Measurements from ENCODE around the gene INSM1.

Gene INSM1

GRCh38 chr20:20395903-20396568, 28.1 kb downstream of the INSM1 start:
- DNase-seq: no peak

GRCh38 chr20:20396794-20397193, 28.9 kb downstream of the INSM1 start:
- no peak for DNase-seq

- DNase-seq: no peak
Observed at GRCh38 chr20:20398123-20398522, 30.2 kb downstream of the INSM1 start.

- no peak for DNase-seq
Observed at GRCh38 chr20:20399531-20400500, 31.9 kb downstream of the INSM1 start.

- no peak for DNase-seq
Observed at GRCh38 chr20:20401991-20402390, 34.1 kb downstream of the INSM1 start.

GRCh38 chr20:20404633-20405032, 36.7 kb downstream of the INSM1 start:
- DNase-seq: no peak

- DNase-seq: no peak
Observed at GRCh38 chr20:20405623-20406022, 37.7 kb downstream of the INSM1 start.

- DNase-seq: no peak
Observed at GRCh38 chr20:20406306-20406705, 38.4 kb downstream of the INSM1 start.

- no peak for DNase-seq
Observed at GRCh38 chr20:20407891-20408805, 40.2 kb downstream of the INSM1 start.

GRCh38 chr20:20409331-20409730, 41.4 kb downstream of the INSM1 start:
- DNase-seq: no peak

GRCh38 chr20:20410678-20411077, 42.8 kb downstream of the INSM1 start:
- no peak for DNase-seq

GRCh38 chr20:20411402-20411801, 43.5 kb downstream of the INSM1 start:
- DNase-seq: no peak

- DNase-seq: no peak
Observed at GRCh38 chr20:20411836-20412235, 43.9 kb downstream of the INSM1 start.

- no peak for DNase-seq
Observed at GRCh38 chr20:20412750-20413149, 44.8 kb downstream of the INSM1 start.

GRCh38 chr20:20413810-20414281, 45.9 kb downstream of the INSM1 start:
- no peak for DNase-seq

GRCh38 chr20:20414640-20415220, 46.8 kb downstream of the INSM1 start:
- DNase-seq: no peak

- DNase-seq: no peak
Observed at GRCh38 chr20:20415321-20415720, 47.4 kb downstream of the INSM1 start.

GRCh38 chr20:20417876-20418676, 50.2 kb downstream of the INSM1 start:
- DNase-seq: no peak
